Activated CD8-positive, alpha-beta memory T cell treated with anti-CD3 and anti-CD28 coated beads, Interleukin-2, amount 50 U/mL, for 24 hours (primary cell): ENCODE measurements around the gene SIN3B.
A peak's percentile ranks its signal among the peaks of the same experiment; 100 is the strongest.
"Not testable (repeated sequence)": the region's sequence is repeated elsewhere in the genome, so short reads cannot be mapped to it uniquely, and the experiment has no call there.

Experiments used
- DNase-seq: peaks from one replicate; pipeline ENCODE4 v3.0.0-alpha.2; 2020; ENCODE audit errors: extremely low read depth

SIN3B gene, protein sequence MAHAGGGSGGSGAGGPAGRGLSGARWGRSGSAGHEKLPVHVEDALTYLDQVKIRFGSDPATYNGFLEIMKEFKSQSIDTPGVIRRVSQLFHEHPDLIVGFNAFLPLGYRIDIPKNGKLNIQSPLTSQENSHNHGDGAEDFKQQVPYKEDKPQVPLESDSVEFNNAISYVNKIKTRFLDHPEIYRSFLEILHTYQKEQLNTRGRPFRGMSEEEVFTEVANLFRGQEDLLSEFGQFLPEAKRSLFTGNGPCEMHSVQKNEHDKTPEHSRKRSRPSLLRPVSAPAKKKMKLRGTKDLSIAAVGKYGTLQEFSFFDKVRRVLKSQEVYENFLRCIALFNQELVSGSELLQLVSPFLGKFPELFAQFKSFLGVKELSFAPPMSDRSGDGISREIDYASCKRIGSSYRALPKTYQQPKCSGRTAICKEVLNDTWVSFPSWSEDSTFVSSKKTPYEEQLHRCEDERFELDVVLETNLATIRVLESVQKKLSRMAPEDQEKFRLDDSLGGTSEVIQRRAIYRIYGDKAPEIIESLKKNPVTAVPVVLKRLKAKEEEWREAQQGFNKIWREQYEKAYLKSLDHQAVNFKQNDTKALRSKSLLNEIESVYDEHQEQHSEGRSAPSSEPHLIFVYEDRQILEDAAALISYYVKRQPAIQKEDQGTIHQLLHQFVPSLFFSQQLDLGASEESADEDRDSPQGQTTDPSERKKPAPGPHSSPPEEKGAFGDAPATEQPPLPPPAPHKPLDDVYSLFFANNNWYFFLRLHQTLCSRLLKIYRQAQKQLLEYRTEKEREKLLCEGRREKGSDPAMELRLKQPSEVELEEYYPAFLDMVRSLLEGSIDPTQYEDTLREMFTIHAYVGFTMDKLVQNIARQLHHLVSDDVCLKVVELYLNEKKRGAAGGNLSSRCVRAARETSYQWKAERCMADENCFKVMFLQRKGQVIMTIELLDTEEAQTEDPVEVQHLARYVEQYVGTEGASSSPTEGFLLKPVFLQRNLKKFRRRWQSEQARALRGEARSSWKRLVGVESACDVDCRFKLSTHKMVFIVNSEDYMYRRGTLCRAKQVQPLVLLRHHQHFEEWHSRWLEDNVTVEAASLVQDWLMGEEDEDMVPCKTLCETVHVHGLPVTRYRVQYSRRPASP

DNA sequence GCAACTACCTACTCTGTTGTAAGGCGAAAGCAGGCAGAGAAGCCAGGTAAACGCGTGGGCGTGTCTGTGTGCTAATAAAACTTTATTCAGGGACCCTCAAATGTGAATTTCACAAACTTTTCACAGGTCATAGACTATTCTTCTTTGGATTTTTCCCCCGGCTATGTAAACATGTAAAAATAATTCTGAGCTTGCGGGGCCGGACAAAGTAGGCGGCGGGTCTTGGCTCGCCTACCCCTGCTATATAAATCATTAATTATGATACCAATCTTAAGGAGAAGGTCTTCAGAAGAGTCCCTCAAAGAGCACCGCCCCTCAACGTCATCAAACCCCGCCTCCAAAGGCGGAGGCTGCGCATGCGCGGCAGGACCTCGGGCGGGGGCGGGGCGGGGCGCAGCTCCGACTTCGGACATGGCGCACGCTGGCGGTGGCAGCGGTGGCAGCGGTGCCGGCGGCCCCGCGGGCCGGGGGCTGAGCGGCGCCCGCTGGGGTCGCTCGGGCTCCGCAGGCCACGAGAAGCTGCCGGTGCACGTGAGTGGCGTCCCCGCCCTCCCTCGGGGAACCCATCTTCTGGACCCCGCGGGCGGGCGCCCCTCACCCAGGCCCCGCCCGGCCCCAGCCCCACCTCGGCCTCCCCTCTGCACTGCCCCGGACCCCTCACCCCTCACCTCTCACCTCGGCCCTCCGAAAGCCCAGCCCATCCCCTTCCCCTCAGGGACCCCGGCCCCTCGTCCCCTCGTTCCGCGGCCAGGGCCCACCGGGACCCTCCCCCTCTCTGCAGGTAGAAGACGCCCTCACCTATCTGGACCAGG, at the start of gene SIN3B:
Gene SIN3B (plus strand): TSS at position 389 of the 812 bp plus-strand sequence. CDS start 23 bp downstream, at position 412.
- peak; percentile 63 for DNase-seq

DNA sequence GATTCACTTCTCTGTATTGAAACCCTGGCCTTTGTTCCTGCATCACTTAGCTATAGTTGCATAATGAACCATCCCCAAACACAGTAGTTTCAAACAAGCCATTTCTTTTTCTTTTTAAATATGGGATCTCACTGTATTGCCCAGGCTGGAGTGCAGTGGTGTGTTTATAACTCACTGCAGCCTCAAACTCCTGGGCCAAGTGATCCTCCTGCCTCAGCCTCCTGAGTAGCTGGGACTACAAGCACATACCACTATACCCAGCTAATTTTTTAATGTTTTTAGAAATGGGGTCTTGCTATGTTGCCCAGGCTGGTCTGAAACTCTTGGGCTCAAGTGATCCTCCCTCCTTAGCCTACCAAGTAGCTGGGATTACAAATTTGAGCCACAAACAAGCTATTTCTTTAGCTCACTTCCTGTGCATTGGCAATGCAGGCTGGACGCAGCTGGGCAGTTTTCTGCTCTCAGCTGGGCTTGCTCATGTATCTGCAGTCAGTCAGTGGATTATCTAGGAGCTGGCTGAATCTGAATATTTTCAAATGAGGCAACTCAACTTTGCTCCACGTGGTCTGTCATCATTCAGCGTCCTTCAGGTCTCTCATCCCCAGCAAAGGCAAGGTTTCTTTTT, 49.5 kb upstream of the SIN3B start:
- DNase-seq = no peak

DNA sequence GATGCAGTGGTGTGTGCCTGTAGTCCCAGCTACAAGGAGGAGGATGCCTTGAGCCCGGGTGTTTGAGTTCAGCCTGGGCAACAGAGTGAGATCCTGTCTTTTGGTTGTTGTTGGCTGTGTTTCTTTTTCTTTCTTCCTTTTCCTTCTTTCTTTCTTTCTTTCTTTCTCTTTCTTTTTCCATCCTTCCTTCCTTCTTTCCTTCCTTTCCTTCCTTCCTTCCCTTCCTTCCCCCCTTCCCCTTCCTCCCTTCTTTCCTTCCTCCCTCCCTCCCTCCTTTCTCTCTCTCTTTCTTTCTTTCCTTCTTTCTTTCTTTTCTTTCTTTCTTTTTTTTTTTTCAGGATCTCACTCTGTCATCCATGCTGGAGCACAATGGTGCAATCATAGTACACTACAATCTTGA, 46.5 kb upstream of the SIN3B start:
- DNase-seq = no peak

DNA sequence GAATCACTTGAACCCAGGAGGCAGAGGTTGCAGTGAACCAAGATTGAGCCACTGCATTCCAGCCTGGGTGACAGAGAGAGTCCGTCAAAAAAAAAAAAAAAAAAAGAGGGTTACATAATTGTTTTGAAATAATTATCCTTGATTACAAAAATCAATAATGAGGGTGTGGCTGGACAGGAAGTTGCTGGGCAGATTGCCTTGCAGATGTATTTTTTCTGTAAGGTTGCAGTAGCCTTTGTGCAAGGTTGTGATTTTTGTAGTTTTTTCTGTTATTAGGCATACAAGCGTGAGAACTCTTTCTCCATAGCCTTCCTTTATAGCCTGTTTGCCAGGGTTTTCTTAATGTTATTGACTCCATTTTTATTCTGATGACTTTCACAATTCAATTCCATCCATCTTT, 40.7 kb upstream of the SIN3B start:
- DNase-seq = no peak

DNA sequence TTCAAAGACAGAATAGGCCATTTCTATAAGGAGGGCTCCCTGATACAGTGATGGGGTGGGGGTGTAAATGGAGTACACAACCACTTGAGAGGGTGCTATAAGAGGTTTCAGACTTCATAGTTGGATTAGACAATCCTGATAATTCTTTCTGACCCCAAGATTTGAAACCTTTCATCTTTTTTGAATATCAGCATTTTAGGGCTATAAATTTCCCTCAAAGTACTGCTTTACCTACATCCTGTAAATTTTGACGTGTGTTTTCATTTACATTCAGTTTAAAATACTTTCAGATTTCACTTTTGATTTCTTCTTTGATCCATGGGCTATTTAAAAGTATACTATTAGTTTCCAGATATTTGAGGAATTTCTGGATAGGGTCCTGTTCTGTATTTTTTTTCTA, 40.0 kb upstream of the SIN3B start:
- DNase-seq = no peak

DNA sequence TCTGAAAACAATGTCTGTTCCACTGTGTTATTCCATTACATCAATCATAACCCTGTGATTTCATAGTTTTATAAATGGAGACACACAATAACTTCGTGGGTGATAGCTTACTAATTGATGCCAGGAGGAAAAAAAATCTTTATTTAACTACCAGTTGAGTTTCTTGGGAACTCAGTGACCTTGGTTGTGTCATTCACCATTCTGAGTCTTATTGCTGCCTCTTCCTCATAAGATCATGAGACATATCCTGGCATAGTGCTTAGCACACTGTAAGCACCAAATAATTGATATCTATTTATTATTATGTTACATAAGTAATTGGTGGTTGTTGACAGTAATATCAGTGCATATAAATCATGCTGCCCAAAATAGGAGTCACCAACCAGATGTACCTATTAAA, 39.1 kb upstream of the SIN3B start:
- DNase-seq = no peak

DNA sequence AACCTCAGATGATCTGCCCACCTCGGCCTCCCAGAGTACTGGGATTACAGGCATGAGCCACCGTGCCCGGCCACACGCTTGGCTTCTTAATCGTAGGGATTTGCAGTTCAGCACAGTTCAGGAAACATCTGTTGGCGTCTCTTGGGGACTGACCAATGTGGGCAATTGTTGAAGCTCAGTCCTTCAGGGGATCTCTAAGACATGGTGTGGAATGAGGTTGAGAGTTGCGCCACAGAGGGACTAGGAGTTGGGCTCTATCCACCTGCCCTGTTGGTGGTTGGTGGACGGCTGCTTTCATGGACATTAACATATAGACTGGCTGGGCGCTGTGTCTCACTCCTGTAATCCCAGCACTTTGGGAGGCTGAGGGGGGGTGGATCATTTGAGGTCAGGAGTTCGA, 37.3 kb upstream of the SIN3B start:
- DNase-seq = no peak

DNA sequence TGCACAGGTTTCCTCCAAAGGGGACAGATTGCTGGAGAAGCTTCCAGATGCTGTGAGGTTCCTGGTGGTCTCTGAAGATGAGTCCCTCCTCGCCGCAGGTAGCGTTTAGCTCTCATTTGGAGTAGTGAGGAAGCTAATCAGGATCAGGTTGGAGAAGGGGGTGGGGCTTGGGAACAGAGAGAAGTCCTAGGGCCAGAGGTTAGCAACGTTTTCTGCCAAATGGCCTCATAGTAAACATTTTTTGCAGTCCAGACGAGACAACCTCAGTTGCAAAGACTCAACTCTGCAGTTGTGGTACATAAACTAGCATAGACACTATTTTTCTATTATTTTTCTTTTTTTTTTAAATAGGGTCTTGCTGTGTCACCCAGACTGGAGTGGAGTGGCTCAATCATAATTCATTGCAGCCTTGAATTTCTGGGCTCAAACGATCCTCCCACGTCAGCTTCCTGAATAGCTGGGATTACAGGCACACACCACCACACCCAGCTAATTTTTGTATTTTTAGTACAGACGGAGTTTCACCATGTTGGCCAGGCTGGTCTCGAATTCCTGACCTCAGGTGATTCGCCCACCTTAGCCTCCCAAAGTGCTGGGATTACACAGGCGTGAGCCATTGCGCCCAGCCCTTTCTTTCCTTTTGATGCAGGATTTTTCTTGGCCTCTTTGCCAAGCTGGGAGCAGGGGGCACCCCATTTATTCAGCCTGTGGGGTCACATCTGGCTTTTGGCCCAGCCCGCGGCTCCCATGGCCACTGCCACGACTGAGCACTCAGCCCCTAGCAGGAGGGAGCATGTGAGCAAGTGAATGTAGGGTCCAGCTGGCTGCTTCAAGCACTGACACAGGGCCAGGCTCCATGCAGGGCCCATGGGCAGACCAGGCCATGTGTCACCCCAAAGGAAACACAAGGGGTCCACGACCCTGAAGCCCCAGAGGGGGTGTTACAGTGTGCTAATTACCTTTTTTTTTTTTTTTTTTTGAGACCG, 34.4 kb upstream of the SIN3B start:
- DNase-seq = no peak

DNA sequence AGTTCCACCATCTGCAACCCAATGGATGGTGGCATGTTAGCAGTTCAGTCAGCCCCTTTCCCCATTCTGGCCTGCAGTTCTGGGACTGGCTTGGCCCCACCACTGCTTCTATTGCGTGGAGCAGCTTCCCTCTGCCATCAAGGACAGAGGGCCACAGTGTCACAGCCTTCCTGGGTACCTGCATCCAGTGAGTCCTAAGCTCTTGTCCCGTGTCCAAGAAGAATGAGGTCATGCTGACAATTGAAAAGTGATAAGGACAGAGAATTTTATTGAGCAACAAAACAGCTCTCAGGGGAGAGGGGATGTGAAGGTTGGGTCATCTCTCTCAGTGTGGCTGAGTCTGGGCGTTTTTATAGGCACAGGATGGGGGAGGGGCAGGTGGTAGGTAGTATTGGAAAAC, 33.5 kb upstream of the SIN3B start:
- no peak for DNase-seq

DNA sequence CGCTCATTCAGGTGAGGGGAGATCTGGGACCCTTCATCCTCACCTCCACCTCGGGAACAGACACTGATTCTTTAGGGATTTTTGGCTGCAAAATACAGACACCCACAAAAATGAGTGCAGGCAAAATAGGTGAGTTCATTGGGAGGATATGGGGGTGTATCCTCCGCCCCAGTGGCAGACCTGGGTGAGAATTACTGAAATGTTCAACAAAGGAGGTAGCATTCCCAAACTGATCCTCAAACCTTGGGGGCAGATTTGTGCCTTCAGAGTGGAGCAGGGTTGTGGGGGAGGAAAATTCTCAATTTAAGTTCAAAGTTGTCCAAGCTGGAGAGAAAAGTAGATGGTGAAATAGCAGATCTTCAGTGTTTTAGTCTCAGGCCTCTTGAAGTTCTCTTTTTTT, 31.3 kb upstream of the SIN3B start:
- no peak for DNase-seq

DNA sequence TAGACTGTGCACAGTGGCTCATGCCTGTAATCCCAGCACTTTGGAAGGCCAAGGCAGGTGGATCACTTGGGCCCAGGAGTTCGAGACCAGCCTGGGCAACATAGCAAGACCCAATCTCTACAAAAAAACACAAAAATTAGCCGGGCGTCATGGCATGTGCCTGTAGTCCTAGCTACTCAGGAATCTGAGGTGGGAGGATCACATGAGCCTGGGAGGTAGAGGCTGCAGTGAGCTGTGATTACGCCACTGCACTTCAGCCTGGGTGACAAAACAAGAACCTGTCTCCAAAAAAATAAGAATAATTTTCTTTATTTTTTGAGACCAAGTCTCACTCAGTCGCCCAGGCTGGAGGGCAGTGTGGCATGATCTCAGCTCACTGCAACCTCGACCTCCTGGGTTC, 30.9 kb upstream of the SIN3B start:
- not testable (repeated sequence) for DNase-seq

DNA sequence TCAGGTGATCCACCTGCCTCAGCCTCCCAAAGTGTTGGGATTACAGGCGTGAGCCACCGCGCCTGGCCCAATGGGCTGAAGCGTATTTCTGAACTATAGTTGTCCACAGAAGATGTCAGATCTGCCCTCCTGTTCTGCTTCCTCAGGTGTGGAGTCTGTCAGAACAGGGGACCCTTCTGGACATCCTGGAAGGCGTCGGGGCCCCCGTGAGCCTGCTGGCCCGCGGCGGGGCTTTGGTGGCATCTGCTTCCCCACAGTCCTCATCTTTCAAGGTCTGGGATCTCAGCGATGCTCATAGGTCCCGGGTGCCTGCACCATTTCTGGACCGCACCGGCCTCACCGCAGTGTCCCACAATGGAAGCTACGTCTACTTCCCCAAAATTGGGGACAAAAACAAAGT, 29.5 kb upstream of the SIN3B start:
- DNase-seq = no peak

DNA sequence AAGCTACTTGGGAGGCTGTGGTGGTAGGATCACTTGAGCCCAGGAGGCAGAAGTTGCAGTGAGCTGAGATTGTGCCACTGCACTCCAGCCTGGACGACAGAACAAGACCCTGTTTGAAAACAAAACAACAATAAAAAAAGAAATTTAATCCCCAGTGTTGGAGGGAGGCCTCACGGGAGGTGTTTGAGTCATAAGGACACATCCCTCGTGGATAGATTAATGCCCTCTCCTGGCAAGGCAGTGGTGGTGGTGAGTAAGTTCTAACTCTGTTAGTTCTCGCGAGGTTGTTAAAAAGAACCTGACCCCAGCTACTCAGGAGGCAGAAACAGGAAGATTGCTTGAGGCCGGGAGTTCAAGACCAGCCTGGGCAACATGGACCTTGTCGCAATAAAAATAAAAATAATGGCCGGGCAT, 27.6 kb upstream of the SIN3B start:
- DNase-seq = no peak

DNA sequence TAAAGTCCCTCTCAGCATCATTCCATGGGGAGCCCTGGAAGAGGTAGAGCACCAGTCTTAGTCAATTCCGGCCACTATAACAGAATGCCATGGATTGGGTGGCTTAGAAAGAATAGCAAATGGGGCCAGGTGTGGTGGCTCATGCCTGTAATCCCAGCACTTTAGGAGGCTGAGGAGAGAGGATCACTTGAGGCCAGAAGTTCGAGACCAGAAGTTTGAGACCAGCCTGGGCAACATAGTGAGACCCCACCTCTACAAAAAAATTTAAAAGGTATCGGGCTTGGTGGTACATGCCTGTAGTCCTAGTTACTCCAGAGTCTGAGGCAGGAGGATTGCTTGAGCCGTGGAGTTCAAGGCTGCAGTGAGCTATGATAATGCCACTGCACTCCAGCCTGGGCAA, 25.0 kb upstream of the SIN3B start:
- no peak for DNase-seq

DNA sequence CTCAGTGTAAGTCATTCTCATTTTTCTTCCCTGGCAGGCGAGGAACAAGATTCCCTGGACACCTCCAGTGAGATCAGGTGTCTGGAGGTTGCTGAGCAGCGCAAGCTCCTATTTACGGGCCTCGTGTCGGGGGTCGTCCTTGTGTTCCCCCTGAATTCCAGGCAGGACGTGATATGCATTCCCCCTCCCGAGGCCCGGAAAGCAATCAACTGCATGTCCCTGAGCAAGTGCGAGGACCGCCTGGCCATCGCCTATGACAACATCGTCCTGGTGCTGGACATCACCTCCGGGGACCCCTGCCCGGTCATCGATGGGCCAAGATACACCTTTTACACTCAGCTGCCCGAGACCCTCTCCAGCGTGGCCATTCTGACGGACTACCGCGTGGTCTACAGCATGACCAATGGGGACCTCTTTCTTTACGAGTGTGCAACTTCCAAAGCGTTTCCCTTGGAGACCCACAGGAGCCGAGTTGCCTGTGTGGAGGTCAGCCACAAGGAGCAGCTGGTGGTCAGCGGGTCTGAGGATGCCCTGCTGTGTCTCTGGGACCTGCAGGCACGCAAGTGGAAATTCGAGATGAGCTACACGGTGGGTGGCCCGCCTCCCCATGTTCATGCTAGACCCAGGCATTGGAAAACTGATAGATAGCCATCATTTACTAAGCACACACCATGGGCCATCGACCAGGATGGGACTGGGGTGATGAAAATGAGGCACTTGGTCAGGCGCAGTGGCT, 21.5 kb upstream of the SIN3B start:
- no peak for DNase-seq

DNA sequence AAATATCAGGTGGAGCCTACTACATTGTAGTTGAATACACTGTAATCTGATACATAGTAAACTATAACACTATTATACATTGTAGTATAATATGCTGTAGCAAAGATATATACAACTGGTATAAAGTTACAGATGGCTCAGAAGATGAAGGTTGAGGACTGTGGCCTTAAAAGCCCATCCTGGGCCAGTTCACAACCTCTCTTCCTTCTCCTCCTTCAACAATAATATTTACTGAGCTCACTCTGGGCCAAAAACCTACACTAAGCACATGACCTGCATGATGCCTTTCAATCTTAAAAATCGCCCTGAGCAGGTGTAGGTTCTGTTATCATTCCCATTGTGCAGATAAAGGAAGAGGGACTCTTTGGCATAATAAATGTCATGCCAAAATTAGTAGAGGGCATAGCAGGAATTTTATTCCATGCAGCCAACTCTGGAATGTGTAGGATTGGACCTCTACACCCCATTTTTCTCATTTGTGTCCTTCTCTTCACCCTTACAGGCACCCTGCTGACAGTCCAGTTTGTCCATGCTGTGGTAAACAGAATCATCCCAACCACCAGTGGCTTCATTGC, 14.6 kb upstream of the SIN3B start:
- DNase-seq = no peak

DNA sequence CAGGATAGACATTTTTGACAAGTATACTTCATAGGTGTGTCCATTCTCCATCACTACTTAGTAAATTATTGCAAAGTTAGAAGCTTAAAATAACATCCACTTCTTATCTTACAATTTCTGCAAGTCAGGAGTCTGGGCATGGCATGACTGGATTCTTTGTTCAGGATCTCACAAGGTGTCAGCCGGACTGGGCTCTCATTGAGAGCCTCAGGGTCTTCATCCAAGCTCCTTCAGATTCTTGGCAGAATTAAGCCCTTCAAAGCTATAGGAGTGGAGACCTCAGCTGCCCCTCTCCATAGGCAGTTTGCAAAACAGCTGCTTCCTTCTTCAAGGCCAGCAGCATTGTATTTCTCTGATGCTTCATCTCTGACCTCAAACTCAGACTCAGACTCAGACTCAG, 9.1 kb upstream of the SIN3B start:
- no peak for DNase-seq

DNA sequence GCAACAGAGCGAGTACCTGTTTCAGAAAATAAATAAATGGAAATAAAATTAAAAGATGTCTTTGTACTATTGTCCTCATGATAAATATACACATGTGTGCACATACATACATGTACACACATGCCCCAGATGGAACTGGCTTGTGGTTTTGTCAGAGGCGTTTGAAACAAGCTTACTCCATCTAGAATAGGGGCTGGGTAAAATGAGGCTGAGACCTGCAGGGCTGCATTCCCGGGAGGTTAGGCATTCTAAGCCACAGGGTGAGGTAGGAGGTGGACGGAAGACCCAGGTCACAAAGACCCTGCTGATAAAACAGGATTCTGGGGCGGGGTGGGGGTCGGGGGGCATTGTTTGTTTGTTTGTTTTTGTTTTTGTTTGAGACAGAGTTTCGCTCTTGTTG, 8.1 kb upstream of the SIN3B start:
- no peak for DNase-seq

DNA sequence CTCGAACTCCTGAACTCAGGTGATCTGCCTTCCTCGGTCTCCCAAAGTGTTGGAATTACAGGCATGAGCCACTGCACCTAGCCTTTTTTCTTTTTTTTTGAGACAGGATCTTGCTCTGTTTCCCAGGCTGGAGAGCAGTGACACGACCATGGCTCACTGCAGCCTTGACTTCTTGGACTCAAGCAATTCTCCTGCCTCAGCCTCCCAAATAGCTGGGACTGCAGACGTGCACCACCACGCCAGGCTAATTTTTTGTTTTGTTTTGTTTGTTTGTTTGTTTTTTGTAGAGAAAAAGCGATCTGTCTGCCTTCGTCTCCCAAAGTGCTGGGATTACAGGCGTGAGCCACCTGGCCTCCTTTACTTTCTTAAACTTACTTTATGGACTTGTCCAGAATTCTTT, 6.5 kb upstream of the SIN3B start:
- DNase-seq = no peak
